ENCODE measurements around the gene TMEM109. TPM values are rescaled to one million over a fixed set of nuclear protein-coding genes. Genes with fewer than 3 reads are reported as not detected.

The TMEM109 gene
- total RNA-seq, 1 experiment from 2014 or later: 165 TPM

GRCh38 chr11:60964801-60965200, 50.8 kb downstream of the TMEM109 start:
- CTCF ChIA-PET: no interaction called here
- intact Hi-C loops (cut with micrococcal nuclease): no loop called here
- POLR2A ChIA-PET (ENCODE audit: unreplicated experiment): no interaction called here

GRCh38 chr11:60966890-60967289, 52.9 kb downstream of the TMEM109 start:
- Histone ChIP-seq H3K4me2 (ENCODE audit: low read length) (no peak overlapping the region), H3K9me3 (ENCODE audit: low read length) (no peaks in the 10 kb centered on the region), H3K4me3 (ENCODE audit: low read length) (no peak overlapping the region), H3K27ac (ENCODE audit: low read length) (no peak overlapping the region), H3K9me2 (replicated peaks; ENCODE audit: low read length) (no peaks in the 10 kb centered on the region), H3K9ac (ENCODE audit: low read length) (no peak overlapping the region), H4K20me1 (ENCODE audit: low read length) (no peaks in the 10 kb centered on the region), H3F3A (ENCODE audit: low read length, unreplicated experiment) (no peaks in the 10 kb centered on the region), H3K27me3 (ENCODE audit: low read length) (peaks cover 49% of the 10 kb centered on the region), H2AFZ (ENCODE audit: low read length) (no peak overlapping the region), H3K79me2 (ENCODE audit: low read length) (no peaks in the 10 kb centered on the region), H3K36me3 (ENCODE audit: low read depth, low read length) (no peaks in the 10 kb centered on the region), H3K4me1 (ENCODE audit: insufficient read depth, low read length) (no peaks in the 10 kb centered on the region)
- ATAC-seq (no peak), DNase-seq (no peak)
- CTCF ChIA-PET: interaction anchor here (0.7 kb wide), 1 partner anchor 189 kb away, joined by 3 read pairs; no protein-coding TSS in a partner anchor
- POLR2A ChIA-PET (ENCODE audit: unreplicated experiment): interaction anchor here (0.6 kb wide), 1 partner anchor 205 kb away, joined by 5 read pairs; no protein-coding TSS in a partner anchor
- intact Hi-C loops (cut with micrococcal nuclease): no loop called here
- no TSS peak for BruUV-seq (replicated peaks)
- TF ChIP-seq CTCF (conservative IDR thresholded peaks at IDR 0.05; ENCODE audit: low read depth, low read length) (no peak), EZH2phosphoT487 (IDR thresholded peaks at IDR 0.05; ENCODE audit: borderline replicate concordance, low read length) (no peak), EZH2 (IDR thresholded peaks at IDR 0.05; ENCODE audit: low read length, unreplicated experiment) (no peak)

More at GRCh38 chr11:60964801-60965200, 50.8 kb downstream of the TMEM109 start:
- DNase-seq (no peak), ATAC-seq (no peak)
- H3K36me3 ChIP-seq (ENCODE audit: low read depth, low read length): no peaks in the 10 kb centered on the region
- no peak overlapping the region for H3K27ac ChIP-seq (ENCODE audit: low read length)
- H2AFZ ChIP-seq (ENCODE audit: low read length): no peak overlapping the region
- H3K27me3 ChIP-seq (ENCODE audit: low read length): peaks cover 65% of the 10 kb centered on the region
- no peaks in the 10 kb centered on the region for H4K20me1 ChIP-seq (ENCODE audit: low read length)
- no peaks in the 10 kb centered on the region for H3K79me2 ChIP-seq (ENCODE audit: low read length)
- no peak overlapping the region for H3K4me2 ChIP-seq (ENCODE audit: low read length)
- no peak overlapping the region for H3K9ac ChIP-seq (ENCODE audit: low read length)
- no peak overlapping the region for H3K4me3 ChIP-seq (ENCODE audit: low read length)
- no peaks in the 10 kb centered on the region for H3K9me2 ChIP-seq (replicated peaks; ENCODE audit: low read length)
- no peaks in the 10 kb centered on the region for H3F3A ChIP-seq (ENCODE audit: low read length, unreplicated experiment)
- no peaks in the 10 kb centered on the region for H3K4me1 ChIP-seq (ENCODE audit: insufficient read depth, low read length)
- H3K9me3 ChIP-seq (ENCODE audit: low read length): no peaks in the 10 kb centered on the region
- BruUV-seq (replicated peaks): no TSS peak
- TF ChIP-seq CTCF (conservative IDR thresholded peaks at IDR 0.05; ENCODE audit: low read depth, low read length) (no peak), EZH2 (IDR thresholded peaks at IDR 0.05; ENCODE audit: low read length, unreplicated experiment) (no peak), EZH2phosphoT487 (IDR thresholded peaks at IDR 0.05; ENCODE audit: borderline replicate concordance, low read length) (no peak)

GRCh38 chr11:60968223-60968622, 54.3 kb downstream of the TMEM109 start:
- H3F3A ChIP-seq (ENCODE audit: low read length, unreplicated experiment): no peaks in the 10 kb centered on the region
- no peaks in the 10 kb centered on the region for H4K20me1 ChIP-seq (ENCODE audit: low read length)
- no peak overlapping the region for H3K27ac ChIP-seq (ENCODE audit: low read length)
- H2AFZ ChIP-seq (ENCODE audit: low read length): no peak overlapping the region
- no peak for DNase-seq
- no TSS peak for BruUV-seq (replicated peaks)
- H3K79me2 ChIP-seq (ENCODE audit: low read length): no peaks in the 10 kb centered on the region
- no peaks in the 10 kb centered on the region for H3K9me2 ChIP-seq (replicated peaks; ENCODE audit: low read length)
- intact Hi-C loops (cut with micrococcal nuclease): no loop called here
- H3K36me3 ChIP-seq (ENCODE audit: low read depth, low read length): no peaks in the 10 kb centered on the region
- no peaks in the 10 kb centered on the region for H3K4me1 ChIP-seq (ENCODE audit: insufficient read depth, low read length)
- H3K27me3 ChIP-seq (ENCODE audit: low read length): peaks cover 42% of the 10 kb centered on the region
- no peak overlapping the region for H3K4me2 ChIP-seq (ENCODE audit: low read length)
- POLR2A ChIA-PET (ENCODE audit: unreplicated experiment): no interaction called here
- no peak overlapping the region for H3K4me3 ChIP-seq (ENCODE audit: low read length)
- no peak overlapping the region for H3K9ac ChIP-seq (ENCODE audit: low read length)
- CTCF ChIA-PET: no interaction called here
- no peak for TF ChIP-seq EZH2phosphoT487 (IDR thresholded peaks at IDR 0.05; ENCODE audit: borderline replicate concordance, low read length)
- no peak for TF ChIP-seq CTCF (conservative IDR thresholded peaks at IDR 0.05; ENCODE audit: low read depth, low read length)
- no peak for TF ChIP-seq EZH2 (IDR thresholded peaks at IDR 0.05; ENCODE audit: low read length, unreplicated experiment)
- no peaks in the 10 kb centered on the region for H3K9me3 ChIP-seq (ENCODE audit: low read length)
- ATAC-seq: no peak
